ENCODE measurements around the gene TAGLN2.

TAGLN2 gene

GRCh38 chr1:159892944-159893343 is 32.4 kb downstream of the TAGLN2 start:
- ChIA-PET CTCF (interaction anchor here (0.8 to 13.2 kb wide), 34 partner anchors 13 to 697 kb away, joined by 3 to 411 read pairs (median 8); partner anchors contain the start of genes DUSP23, FCRL6, IGSF9 and SLAMF8), POLR2A (interaction anchor here (0.8 to 2.4 kb wide), 4 partner anchors 31 to 94 kb away, joined by 3 to 54 read pairs (median 6); partner anchors contain the start of gene TAGLN2)
- H3K36me3 ChIP-seq (ENCODE audit: control insufficient read depth in 4 of 4, insufficient read depth in 4 of 4, low read length in 3 of 4), result no peaks in the 10 kb centered on the region
- no peak overlapping the region for H3K27ac ChIP-seq (ENCODE audit: insufficient read depth in 1 of 2, low read depth in 1 of 2, low read length in 2 of 2, poor library complexity in 1 of 2, severe bottlenecking in 2 of 2)
- no peak overlapping the region for H3K4me3 ChIP-seq (ENCODE audit: control insufficient read depth in 1 of 7, extremely low read depth in 1 of 7, insufficient read depth in 4 of 7, low read depth in 2 of 7, low read length in 6 of 7)
- no peaks in the 10 kb centered on the region for H3K9me3 ChIP-seq (ENCODE audit: control extremely low read depth in 1 of 5, control insufficient read depth in 4 of 5, insufficient read depth in 2 of 5, low read depth in 1 of 5, low read length in 4 of 5)
- no peaks in the 10 kb centered on the region for H3K27me3 ChIP-seq (replicated peaks in 2 of 5; ENCODE audit: control insufficient read depth in 4 of 5, insufficient read depth in 5 of 5, low read length in 4 of 5)
- H3K4me1 ChIP-seq (ENCODE audit: control extremely low read depth in 1 of 4, control insufficient read depth in 4 of 4, insufficient read depth in 4 of 4, low read length in 3 of 4), result peaks cover 11 to 36% (median 24%) of the 10 kb centered on the region in 4 experiments
- WGBS (ENCODE audit: insufficient coverage), result 90% methylated on average over 5 of the region's 5 CpGs
- peak in 1 of 3 donors; percentile 31 for DNase-seq

- no peaks in the 10 kb centered on the region for H3K9me3 ChIP-seq (ENCODE audit: control extremely low read depth in 1 of 5, control insufficient read depth in 4 of 5, insufficient read depth in 2 of 5, low read depth in 1 of 5, low read length in 4 of 5)
- H3K4me1 ChIP-seq (ENCODE audit: control extremely low read depth in 1 of 4, control insufficient read depth in 4 of 4, insufficient read depth in 4 of 4, low read length in 3 of 4), result peaks cover 10 to 29% (median 19%) of the 10 kb centered on the region in 4 experiments
- no peak overlapping the region for H3K4me3 ChIP-seq (ENCODE audit: control insufficient read depth in 1 of 7, extremely low read depth in 1 of 7, insufficient read depth in 4 of 7, low read depth in 2 of 7, low read length in 6 of 7)
- POLR2A ChIA-PET, result interaction anchor here (2.4 kb wide), 1 partner anchor 32 kb away, joined by 54 read pairs; the partner anchor contains the start of gene TAGLN2
- H3K36me3 ChIP-seq (ENCODE audit: control insufficient read depth in 4 of 4, insufficient read depth in 4 of 4, low read length in 3 of 4), result no peaks in the 10 kb centered on the region
- DNase-seq, result peak; percentile 82 to 86 (median 85)
- 32% methylated on average over 5 of the region's 7 CpGs for WGBS (ENCODE audit: insufficient coverage)
- CTCF ChIA-PET, result interaction anchor here (0.6 to 13.2 kb wide), 45 partner anchors 11 to 721 kb away, joined by 3 to 411 read pairs (median 7); partner anchors contain the start of genes DUSP23, FCRL6, IGSF9 and SLAMF8
- H3K27ac ChIP-seq (ENCODE audit: insufficient read depth in 1 of 2, low read depth in 1 of 2, low read length in 2 of 2, poor library complexity in 1 of 2, severe bottlenecking in 2 of 2), result no peak overlapping the region
- no peaks in the 10 kb centered on the region for H3K27me3 ChIP-seq (replicated peaks in 2 of 5; ENCODE audit: control insufficient read depth in 4 of 5, insufficient read depth in 5 of 5, low read length in 4 of 5)
Observed at GRCh38 chr1:159891275-159892157, 33.8 kb downstream of the TAGLN2 start.

GRCh38 chr1:159890390-159890789 is 34.9 kb downstream of the TAGLN2 start:
- no peaks in the 10 kb centered on the region for H3K27me3 ChIP-seq (replicated peaks in 2 of 5; ENCODE audit: control insufficient read depth in 4 of 5, insufficient read depth in 5 of 5, low read length in 4 of 5)
- H3K4me1 ChIP-seq (ENCODE audit: control extremely low read depth in 1 of 4, control insufficient read depth in 4 of 4, insufficient read depth in 4 of 4, low read length in 3 of 4), result peaks cover 7 to 23% (median 17%) of the 10 kb centered on the region in 4 experiments
- no peaks in the 10 kb centered on the region for H3K36me3 ChIP-seq (ENCODE audit: control insufficient read depth in 4 of 4, insufficient read depth in 4 of 4, low read length in 3 of 4)
- CTCF ChIA-PET, result interaction anchor here (0.9 to 13.2 kb wide), 33 partner anchors 8 to 720 kb away, joined by 3 to 411 read pairs (median 5); partner anchors contain the start of genes DUSP23, FCRL6, SLAMF8 and TAGLN2
- DNase-seq, result no peak
- peak overlapping the region in 1 of 7 experiments; percentile 22 for H3K4me3 ChIP-seq (ENCODE audit: control insufficient read depth in 1 of 7, extremely low read depth in 1 of 7, insufficient read depth in 4 of 7, low read depth in 2 of 7, low read length in 6 of 7)
- peak overlapping the region in 1 of 2 experiments; percentile 3 for H3K27ac ChIP-seq (ENCODE audit: insufficient read depth in 1 of 2, low read depth in 1 of 2, low read length in 2 of 2, poor library complexity in 1 of 2, severe bottlenecking in 2 of 2)
- WGBS (ENCODE audit: insufficient coverage), result 83% methylated on average over 7 of the region's 8 CpGs
- H3K9me3 ChIP-seq (ENCODE audit: control extremely low read depth in 1 of 5, control insufficient read depth in 4 of 5, insufficient read depth in 2 of 5, low read depth in 1 of 5, low read length in 4 of 5), result no peaks in the 10 kb centered on the region
- POLR2A ChIA-PET, result interaction anchor here (0.6 to 2.1 kb wide), 4 partner anchors 12 to 92 kb away, joined by 3 to 13 read pairs (median 8); partner anchors contain the start of gene TAGLN2

- Histone ChIP-seq H3K4me3 (ENCODE audit: control insufficient read depth in 1 of 7, extremely low read depth in 1 of 7, insufficient read depth in 4 of 7, low read depth in 2 of 7, low read length in 6 of 7) (no peak overlapping the region), H3K27ac (ENCODE audit: insufficient read depth in 1 of 2, low read depth in 1 of 2, low read length in 2 of 2, poor library complexity in 1 of 2, severe bottlenecking in 2 of 2) (peak overlapping the region in 1 of 2 experiments; percentile 3), H3K36me3 (ENCODE audit: control insufficient read depth in 4 of 4, insufficient read depth in 4 of 4, low read length in 3 of 4) (no peaks in the 10 kb centered on the region), H3K27me3 (replicated peaks in 2 of 5; ENCODE audit: control insufficient read depth in 4 of 5, insufficient read depth in 5 of 5, low read length in 4 of 5) (no peaks in the 10 kb centered on the region), H3K9me3 (ENCODE audit: control extremely low read depth in 1 of 5, control insufficient read depth in 4 of 5, insufficient read depth in 2 of 5, low read depth in 1 of 5, low read length in 4 of 5) (no peaks in the 10 kb centered on the region), H3K4me1 (ENCODE audit: control extremely low read depth in 1 of 4, control insufficient read depth in 4 of 4, insufficient read depth in 4 of 4, low read length in 3 of 4) (peaks cover 7 to 23% (median 17%) of the 10 kb centered on the region in 4 experiments)
- CTCF ChIA-PET, result interaction anchor here (0.9 to 13.2 kb wide), 28 partner anchors 9 to 692 kb away, joined by 3 to 411 read pairs (median 6); partner anchors contain the start of genes DUSP23, FCRL6, SLAMF8 and TAGLN2
- POLR2A ChIA-PET, result interaction anchor here (0.6 to 2.1 kb wide), 5 partner anchors 11 to 91 kb away, joined by 3 to 13 read pairs (median 5); partner anchors contain the start of gene TAGLN2
- 36% methylated on average over 2 of the region's 2 CpGs for WGBS (ENCODE audit: insufficient coverage)
- peak; percentile 72 to 92 (median 88) for DNase-seq
Observed at GRCh38 chr1:159889821-159890252, 35.5 kb downstream of the TAGLN2 start.

- ChIA-PET POLR2A (interaction anchor here (1.3 to 2.1 kb wide), 2 partner anchors 34 to 86 kb away, joined by 4 to 13 read pairs; no protein-coding TSS in a partner anchor), CTCF (interaction anchor here (1.2 to 13.2 kb wide), 19 partner anchors 9 to 691 kb away, joined by 3 to 411 read pairs (median 11); partner anchors contain the start of genes DUSP23, FCRL6, SLAMF8 and TAGLN2)
- Histone ChIP-seq H3K4me3 (ENCODE audit: control insufficient read depth in 1 of 7, extremely low read depth in 1 of 7, insufficient read depth in 4 of 7, low read depth in 2 of 7, low read length in 6 of 7) (no peak overlapping the region), H3K4me1 (ENCODE audit: control extremely low read depth in 1 of 4, control insufficient read depth in 4 of 4, insufficient read depth in 4 of 4, low read length in 3 of 4) (peaks cover 7 to 23% (median 17%) of the 10 kb centered on the region in 4 experiments), H3K27me3 (replicated peaks in 2 of 5; ENCODE audit: control insufficient read depth in 4 of 5, insufficient read depth in 5 of 5, low read length in 4 of 5) (no peaks in the 10 kb centered on the region), H3K9me3 (ENCODE audit: control extremely low read depth in 1 of 5, control insufficient read depth in 4 of 5, insufficient read depth in 2 of 5, low read depth in 1 of 5, low read length in 4 of 5) (no peaks in the 10 kb centered on the region), H3K27ac (ENCODE audit: insufficient read depth in 1 of 2, low read depth in 1 of 2, low read length in 2 of 2, poor library complexity in 1 of 2, severe bottlenecking in 2 of 2) (no peak overlapping the region), H3K36me3 (ENCODE audit: control insufficient read depth in 4 of 4, insufficient read depth in 4 of 4, low read length in 3 of 4) (no peaks in the 10 kb centered on the region)
- 100% methylated on average over 1 of the region's 4 CpGs for WGBS (ENCODE audit: insufficient coverage)
- DNase-seq, result no peak
Observed at GRCh38 chr1:159889202-159889601, 36.1 kb downstream of the TAGLN2 start.

- H3K4me3 ChIP-seq (ENCODE audit: control insufficient read depth in 1 of 7, extremely low read depth in 1 of 7, insufficient read depth in 4 of 7, low read depth in 2 of 7, low read length in 6 of 7), result no peak overlapping the region
- H3K36me3 ChIP-seq (ENCODE audit: control insufficient read depth in 4 of 4, insufficient read depth in 4 of 4, low read length in 3 of 4), result no peaks in the 10 kb centered on the region
- no peaks in the 10 kb centered on the region for H3K9me3 ChIP-seq (ENCODE audit: control extremely low read depth in 1 of 5, control insufficient read depth in 4 of 5, insufficient read depth in 2 of 5, low read depth in 1 of 5, low read length in 4 of 5)
- POLR2A ChIA-PET, result no interaction called here
- CTCF ChIA-PET, result interaction anchor here (0.9 to 13.2 kb wide), 3 partner anchors 11 to 83 kb away, joined by 3 to 411 read pairs (median 3); partner anchors contain the start of gene FCRL6
- H3K4me1 ChIP-seq (ENCODE audit: control extremely low read depth in 1 of 4, control insufficient read depth in 4 of 4, insufficient read depth in 4 of 4, low read length in 3 of 4), result peaks cover 0 to 31% (median 14%) of the 10 kb centered on the region in 4 experiments
- no peak for DNase-seq
- H3K27ac ChIP-seq (ENCODE audit: insufficient read depth in 1 of 2, low read depth in 1 of 2, low read length in 2 of 2, poor library complexity in 1 of 2, severe bottlenecking in 2 of 2), result no peak overlapping the region
- 84% methylated on average over 8 of the region's 8 CpGs for WGBS (ENCODE audit: insufficient coverage)
- no peaks in the 10 kb centered on the region for H3K27me3 ChIP-seq (replicated peaks in 2 of 5; ENCODE audit: control insufficient read depth in 4 of 5, insufficient read depth in 5 of 5, low read length in 4 of 5)
Observed at GRCh38 chr1:159884296-159884695, 41.0 kb downstream of the TAGLN2 start.
